Measurements from ENCODE around the gene WDR31. TPM values are rescaled to one million over a fixed set of nuclear protein-coding genes. Genes with fewer than 3 reads are reported as not detected.
A peak's percentile ranks its signal among the peaks of the same experiment; 100 is the strongest.

Gene WDR31
- 1 to 10 TPM; 2.4 to 5.4 TPM for total RNA-seq

DNA sequence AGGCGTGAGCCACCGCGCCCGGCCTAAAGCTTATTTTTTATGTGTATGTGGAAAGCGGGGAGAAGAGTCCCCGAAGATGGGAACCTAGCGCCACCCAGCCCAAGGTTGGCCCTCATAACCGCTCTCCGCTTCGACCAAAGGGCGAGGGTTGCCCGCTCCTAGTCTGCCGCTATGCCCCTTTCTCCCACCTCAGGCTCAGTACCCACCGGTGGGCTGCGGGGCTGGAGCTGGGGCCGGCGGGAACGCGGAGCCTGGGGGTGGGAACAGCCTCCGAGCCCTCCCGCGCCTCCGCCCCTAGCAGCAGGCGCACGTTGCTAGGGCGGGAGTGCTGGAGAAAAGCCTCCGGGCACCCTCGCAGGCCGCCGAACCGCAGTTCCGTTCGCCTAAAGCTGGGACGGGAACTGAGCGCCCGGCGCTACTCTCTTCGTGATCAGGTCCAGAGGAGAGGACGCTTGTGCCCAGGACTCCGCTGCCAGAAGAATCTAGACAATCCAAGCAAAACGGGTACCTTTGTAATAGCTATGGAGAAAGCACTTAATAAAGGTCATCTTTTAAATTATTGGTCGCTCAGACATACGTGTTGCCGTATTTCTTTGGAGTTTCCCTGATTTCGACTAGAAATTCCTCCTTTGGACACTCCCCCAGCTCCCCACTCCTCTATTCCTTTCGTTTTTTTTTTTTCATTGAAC is at the start of gene WDR31:
Gene WDR31 (minus strand): TSS at position 265 of the 689 bp plus-strand sequence. CDS start 8,253 bp downstream, outside the sequence.
- peaks cover 5 to 28% of the 10 kb centered on the region in 2 donors for H3K4me1 ChIP-seq (ENCODE audit: control insufficient read depth in 1 of 2, low read depth in 2 of 2)
- no peak for ATAC-seq (ENCODE audit: insufficient number of reproducible peaks, low FRiP score, low read depth)
- peak within 1 kb of the TSS; percentile 33 to 63 for H3K27ac ChIP-seq
- H3K27me3 ChIP-seq (replicated peaks; ENCODE audit: insufficient read depth), result no peaks in the 10 kb centered on the region
- TF ChIP-seq, protein P1, sequence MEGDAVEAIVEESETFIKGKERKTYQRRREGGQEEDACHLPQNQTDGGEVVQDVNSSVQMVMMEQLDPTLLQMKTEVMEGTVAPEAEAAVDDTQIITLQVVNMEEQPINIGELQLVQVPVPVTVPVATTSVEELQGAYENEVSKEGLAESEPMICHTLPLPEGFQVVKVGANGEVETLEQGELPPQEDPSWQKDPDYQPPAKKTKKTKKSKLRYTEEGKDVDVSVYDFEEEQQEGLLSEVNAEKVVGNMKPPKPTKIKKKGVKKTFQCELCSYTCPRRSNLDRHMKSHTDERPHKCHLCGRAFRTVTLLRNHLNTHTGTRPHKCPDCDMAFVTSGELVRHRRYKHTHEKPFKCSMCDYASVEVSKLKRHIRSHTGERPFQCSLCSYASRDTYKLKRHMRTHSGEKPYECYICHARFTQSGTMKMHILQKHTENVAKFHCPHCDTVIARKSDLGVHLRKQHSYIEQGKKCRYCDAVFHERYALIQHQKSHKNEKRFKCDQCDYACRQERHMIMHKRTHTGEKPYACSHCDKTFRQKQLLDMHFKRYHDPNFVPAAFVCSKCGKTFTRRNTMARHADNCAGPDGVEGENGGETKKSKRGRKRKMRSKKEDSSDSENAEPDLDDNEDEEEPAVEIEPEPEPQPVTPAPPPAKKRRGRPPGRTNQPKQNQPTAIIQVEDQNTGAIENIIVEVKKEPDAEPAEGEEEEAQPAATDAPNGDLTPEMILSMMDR (IDR thresholded peaks at IDR 0.05), result no peak
- H3K4me3 ChIP-seq, result peak within 1 kb of the TSS; percentile 95
- H3K36me3 ChIP-seq, result no peaks in the 10 kb centered on the region
- DNase-seq (ENCODE audit: low spot score), result peak; percentile 20
- no peaks in the 10 kb centered on the region for H3K9me3 ChIP-seq

DNA sequence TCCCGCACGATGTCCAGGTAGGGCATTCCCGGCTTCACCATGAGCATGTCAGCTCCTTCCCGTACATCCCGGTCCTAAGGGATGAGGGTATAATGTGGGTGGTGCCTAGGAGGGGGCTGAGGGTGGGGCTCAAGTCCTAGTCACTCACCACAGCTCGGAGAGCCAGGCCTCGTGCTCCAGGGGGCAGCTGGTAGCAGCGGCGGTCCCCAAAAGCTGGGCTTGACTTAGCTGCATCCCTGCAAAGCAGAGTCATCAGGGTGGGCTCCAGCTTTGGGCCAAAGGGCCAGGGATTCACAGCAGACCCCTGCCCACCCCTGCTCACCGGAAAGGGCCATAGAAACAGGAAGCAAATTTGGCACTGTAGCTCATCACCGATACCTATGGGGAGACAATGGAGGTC is 49.4 kb upstream of the WDR31 start:
- TF ChIP-seq, protein P1 (IDR thresholded peaks at IDR 0.05), result no peak
- H3K27ac ChIP-seq, result no peak overlapping the region

DNA sequence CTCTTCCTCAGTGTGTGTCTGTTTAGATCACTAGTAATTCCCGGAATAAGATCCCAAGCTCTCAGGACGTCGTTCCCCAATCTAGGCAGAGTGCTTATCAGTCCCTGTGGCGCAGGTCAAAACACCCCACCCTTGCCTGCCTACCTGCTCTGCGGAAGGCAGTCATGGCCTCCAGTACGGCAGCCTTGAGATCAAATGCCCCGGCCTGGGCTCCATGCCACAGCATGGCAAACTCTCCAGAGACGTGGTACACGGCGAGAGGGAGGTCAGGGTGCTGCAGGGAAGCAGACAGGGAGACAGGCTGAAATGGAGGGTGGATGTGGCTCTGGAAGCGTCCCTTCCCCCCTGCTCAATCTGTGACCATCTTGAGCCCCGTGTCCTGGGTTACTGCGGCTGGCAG is 48.8 kb upstream of the WDR31 start:
- H3K4me1 ChIP-seq (ENCODE audit: control insufficient read depth in 1 of 2, low read depth in 2 of 2), result no peaks in the 10 kb centered on the region

More for the DNA sequence above, 49.4 kb upstream of the WDR31 start:
- no peaks in the 10 kb centered on the region for H3K27me3 ChIP-seq (replicated peaks; ENCODE audit: insufficient read depth)
- no peak for DNase-seq (ENCODE audit: low spot score)
- no peak for ATAC-seq (ENCODE audit: insufficient number of reproducible peaks, low FRiP score, low read depth)
- no peaks in the 10 kb centered on the region for H3K4me1 ChIP-seq (ENCODE audit: control insufficient read depth in 1 of 2, low read depth in 2 of 2)
- H3K36me3 ChIP-seq, result peaks cover 40% of the 10 kb centered on the region
- H3K4me3 ChIP-seq, result no peak overlapping the region
- H3K9me3 ChIP-seq, result no peaks in the 10 kb centered on the region

DNA sequence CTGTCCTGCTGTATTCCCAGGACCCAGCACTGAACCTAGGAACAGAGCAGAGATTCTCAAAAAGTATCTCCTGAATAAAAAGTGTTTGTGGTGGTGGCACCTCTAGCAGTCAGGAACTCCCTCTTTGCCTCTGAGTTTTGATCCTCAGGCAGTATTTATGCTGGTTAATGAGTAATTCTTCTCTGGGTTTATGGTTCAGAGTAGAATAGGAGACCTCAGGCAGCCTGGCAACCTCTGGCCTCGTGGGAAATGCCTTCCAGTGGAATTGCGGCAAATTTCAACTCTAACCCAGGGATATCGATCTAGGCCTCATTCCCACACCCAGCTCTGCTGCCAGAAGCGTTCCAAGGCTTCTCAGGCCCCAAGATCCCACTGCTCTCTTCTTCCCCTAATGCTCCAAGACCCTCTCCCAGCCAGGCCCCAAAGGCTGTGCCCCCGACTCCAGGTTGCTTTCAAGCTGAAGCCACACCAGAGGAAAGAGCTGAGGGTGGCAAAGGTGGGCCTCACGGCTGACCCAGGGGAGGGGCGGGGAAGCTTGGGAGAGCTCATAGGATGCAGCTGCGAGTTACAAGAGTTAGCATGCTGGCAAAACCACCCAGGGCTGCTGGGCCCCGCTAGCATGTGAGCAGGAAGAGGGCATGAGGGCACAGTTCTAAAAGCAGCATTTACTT is 47.6 kb upstream of the WDR31 start:
- Histone ChIP-seq H3K4me1 (ENCODE audit: control insufficient read depth in 1 of 2, low read depth in 2 of 2) (no peaks in the 10 kb centered on the region), H3K27me3 (replicated peaks; ENCODE audit: insufficient read depth) (no peaks in the 10 kb centered on the region), H3K9me3 (no peaks in the 10 kb centered on the region), H3K27ac (no peak overlapping the region), H3K4me3 (no peak overlapping the region), H3K36me3 (peaks cover 40% of the 10 kb centered on the region)
- DNase-seq (ENCODE audit: low spot score) (no peak), ATAC-seq (ENCODE audit: insufficient number of reproducible peaks, low FRiP score, low read depth) (no peak)
- TF ChIP-seq, protein P1 (IDR thresholded peaks at IDR 0.05), result no peak

More for the DNA sequence above, 48.8 kb upstream of the WDR31 start:
- Histone ChIP-seq H3K27ac (no peak overlapping the region), H3K9me3 (no peaks in the 10 kb centered on the region), H3K36me3 (peaks cover 40% of the 10 kb centered on the region), H3K4me3 (no peak overlapping the region), H3K27me3 (replicated peaks; ENCODE audit: insufficient read depth) (no peaks in the 10 kb centered on the region)
- DNase-seq (ENCODE audit: low spot score), result no peak
- ATAC-seq (ENCODE audit: insufficient number of reproducible peaks, low FRiP score, low read depth), result no peak
- TF ChIP-seq, protein P1 (IDR thresholded peaks at IDR 0.05), result no peak

DNA sequence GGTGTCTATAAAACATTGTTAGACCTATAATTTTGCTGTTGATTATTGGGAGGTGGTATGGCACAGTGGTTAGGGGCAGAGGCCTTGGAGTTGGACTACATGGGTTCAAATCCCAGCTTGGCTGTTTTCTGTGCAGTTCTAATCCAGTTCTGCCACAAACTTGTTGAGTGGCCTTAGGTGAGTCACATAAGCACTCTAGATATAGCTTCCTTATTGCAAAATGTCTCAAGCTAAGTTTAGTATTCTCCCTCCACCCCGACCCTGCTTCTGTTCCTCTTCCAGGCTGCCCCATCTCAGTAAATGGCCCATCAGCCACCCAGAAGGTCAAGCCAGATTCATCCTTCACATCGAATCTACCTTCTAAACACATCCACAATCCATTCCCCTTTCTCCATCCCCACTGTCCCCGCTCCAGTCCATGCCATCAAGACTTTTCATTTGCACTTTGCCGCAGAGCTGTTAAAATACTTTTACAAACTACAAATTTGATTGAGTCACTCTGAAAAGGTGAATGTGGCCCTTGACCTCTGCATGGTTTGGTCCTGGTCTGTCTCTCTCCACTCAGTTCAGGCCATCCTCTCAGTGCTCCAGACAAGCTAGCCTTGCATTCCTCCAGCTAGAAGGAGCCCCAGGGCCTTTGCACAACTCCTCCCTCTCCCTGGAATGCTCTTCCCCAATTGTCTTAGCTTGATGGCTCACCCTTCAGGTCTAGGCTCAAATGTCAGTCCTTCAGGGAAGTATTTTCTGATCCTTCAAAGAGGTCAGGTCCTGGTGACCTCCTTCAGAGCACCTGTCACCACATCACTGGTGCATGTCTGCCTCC is 46.7 kb upstream of the WDR31 start:
- Histone ChIP-seq H3K27ac (no peak overlapping the region), H3K27me3 (replicated peaks; ENCODE audit: insufficient read depth) (no peaks in the 10 kb centered on the region), H3K4me1 (ENCODE audit: control insufficient read depth in 1 of 2, low read depth in 2 of 2) (no peaks in the 10 kb centered on the region), H3K4me3 (no peak overlapping the region), H3K36me3 (peaks cover 32% of the 10 kb centered on the region), H3K9me3 (no peaks in the 10 kb centered on the region)
- DNase-seq (ENCODE audit: low spot score), result no peak
- no peak for ATAC-seq (ENCODE audit: insufficient number of reproducible peaks, low FRiP score, low read depth)
- TF ChIP-seq, protein P1 (IDR thresholded peaks at IDR 0.05), result no peak

Measured in thoracic aorta (tissue), 2 donors.